HG03439 (cell line): ENCODE data around the gene MYL6.

Experiments
- ATAC-seq: cut with Tn5 transposase; IDR thresholded peaks from one replicate; pipeline ENCODE4 v1.9.1; 2021; ENCODE audit warnings: mild to moderate bottlenecking, moderate library complexity; ENCODE audit not compliant: unreplicated experiment

MYL6 gene

DNA sequence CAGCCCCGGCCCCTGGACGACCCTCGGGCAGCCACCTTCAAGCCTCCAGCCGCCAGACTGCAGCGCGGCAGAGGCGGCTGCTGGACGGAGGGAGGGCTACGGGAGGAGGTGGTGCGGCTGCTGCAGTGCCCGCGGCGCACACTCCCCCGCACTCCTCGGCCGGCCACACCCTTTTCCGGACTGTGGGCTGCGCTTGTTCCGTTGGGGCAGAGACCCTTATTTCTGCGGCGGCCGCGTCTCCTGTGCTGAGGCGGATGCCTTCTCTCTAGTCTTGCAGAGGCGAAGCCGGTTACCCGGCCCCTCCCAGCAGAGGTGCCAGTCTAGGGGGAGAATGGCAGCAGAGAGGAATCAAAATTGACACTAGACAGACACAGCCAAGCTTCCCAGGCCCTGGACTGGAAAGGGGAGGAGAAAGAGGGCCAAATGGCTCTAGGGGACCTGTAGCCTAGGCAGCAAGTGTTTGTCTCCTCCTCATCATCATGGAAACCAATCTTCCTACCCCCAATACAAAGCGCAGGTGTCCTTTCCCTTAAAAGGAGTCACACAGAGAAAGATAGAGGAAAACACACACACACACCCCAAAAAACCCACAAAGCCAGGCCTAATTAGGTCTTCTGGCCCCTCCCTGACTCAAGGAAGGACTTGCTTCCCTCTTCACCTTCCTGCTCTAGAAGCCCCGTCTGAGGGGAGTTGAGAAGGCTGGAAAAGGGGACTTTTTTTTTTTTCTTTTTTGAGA is 28.8 kb upstream of the MYL6 start:
- no peak for ATAC-seq

DNA sequence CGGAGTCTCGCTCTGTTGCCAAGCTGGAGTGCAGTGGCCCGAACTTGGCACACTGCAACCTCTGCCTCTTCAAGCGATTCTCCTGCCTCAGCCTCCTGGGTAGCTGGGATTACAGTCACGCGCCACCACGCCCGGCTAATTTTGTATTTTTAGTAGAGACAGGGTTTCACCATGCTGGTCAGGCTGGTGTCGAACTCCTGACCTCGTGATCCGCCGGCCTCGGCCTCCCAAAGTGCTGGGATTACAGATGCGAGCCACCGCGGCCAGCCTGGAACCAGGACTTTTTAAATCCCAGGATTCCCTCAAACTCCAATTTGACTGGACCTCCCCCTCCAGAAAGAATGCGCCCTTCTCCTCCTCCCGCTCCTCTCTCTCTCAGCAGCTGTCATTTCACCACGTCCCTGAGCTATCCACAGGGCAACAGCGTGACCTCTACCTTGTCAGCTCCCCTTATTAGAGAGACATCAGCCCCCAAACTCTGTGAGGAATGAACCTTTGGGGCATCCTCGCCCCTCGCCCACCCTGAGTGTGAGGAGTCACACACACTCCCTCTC is 28.1 kb upstream of the MYL6 start:
- ATAC-seq = no peak

- ATAC-seq = no peak
Observed at GRCh38 chr12:56130876-56131275, 27.3 kb upstream of the MYL6 start.

- no peak for ATAC-seq
Observed at GRCh38 chr12:56134897-56135296, 23.3 kb upstream of the MYL6 start.

DNA sequence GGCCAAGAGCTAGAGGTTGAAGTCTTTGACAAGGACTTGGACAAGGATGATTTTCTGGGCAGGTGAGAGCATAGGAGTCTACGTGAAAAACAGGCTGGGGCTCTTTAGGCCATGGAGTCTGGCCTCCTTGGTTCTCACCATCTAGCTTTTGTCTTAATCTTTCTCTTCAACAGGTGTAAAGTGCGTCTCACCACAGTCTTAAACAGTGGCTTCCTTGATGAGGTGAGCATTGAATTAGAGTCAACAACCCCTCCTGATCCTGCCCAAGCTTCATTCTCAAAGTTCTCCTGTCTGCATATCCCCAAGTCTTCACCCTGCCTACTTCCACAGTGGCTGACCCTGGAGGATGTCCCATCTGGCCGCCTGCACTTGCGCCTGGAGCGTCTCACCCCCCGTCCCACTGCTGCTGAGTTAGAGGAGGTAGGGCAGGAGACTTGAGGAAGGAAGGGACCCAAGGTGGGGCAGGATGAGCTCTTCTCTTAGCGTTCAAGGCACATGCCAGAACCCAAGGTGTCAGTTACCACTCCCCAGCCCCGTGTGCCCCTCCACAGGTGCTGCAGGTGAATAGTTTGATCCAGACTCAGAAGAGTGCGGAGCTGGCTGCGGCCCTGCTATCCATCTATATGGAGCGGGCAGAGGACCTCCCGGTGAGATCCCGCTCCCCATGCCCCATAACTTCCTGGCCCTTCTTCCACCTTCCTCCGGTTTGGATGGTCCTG is 20.1 kb upstream of the MYL6 start:
- no peak for ATAC-seq

DNA sequence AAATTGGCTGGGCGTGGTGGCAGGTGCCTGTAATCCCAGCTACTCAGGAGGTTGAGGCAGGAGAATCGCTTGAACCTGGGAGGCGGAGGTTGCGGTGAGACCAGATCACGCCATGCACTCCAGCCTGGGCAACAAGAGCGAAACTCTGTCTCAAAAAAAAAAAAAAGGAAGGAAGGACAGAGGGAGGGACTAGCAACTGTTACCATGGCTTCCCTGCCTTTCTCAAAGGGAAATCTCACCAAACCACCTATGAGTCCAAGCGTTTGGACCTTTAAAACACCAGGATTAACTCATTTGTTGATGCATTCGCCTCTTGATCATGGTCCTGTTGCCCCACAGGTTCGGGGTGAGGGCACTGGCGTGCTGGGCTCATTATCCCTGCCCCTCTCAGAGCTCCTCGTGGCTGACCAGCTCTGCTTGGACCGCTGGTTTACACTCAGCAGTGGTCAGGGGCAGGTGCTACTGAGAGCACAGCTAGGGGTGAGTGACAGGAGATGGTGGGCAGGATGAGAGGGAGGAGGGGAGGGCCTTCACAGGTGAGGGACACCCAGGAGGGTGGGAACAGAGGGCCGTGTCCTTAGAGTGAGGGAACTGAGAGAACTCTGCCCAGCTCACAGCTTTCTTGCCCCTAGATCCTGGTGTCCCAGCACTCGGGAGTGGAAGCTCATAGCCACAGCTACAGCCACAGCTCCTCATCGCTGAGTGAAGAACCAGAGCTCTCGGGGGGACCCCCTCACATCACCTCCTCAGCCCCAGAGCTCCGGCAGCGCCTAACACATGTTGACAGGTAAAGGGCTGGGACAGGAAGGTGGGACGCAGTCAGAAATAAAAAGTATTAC is 16.0 kb upstream of the MYL6 start:
- ATAC-seq = no peak

GRCh38 chr12:56143217-56143616 is 14.9 kb upstream of the MYL6 start:
- ATAC-seq = no peak

GRCh38 chr12:56143870-56144269 is 14.3 kb upstream of the MYL6 start:
- ATAC-seq = no peak

GRCh38 chr12:56145217-56145616 is 12.9 kb upstream of the MYL6 start:
- no peak for ATAC-seq

DNA sequence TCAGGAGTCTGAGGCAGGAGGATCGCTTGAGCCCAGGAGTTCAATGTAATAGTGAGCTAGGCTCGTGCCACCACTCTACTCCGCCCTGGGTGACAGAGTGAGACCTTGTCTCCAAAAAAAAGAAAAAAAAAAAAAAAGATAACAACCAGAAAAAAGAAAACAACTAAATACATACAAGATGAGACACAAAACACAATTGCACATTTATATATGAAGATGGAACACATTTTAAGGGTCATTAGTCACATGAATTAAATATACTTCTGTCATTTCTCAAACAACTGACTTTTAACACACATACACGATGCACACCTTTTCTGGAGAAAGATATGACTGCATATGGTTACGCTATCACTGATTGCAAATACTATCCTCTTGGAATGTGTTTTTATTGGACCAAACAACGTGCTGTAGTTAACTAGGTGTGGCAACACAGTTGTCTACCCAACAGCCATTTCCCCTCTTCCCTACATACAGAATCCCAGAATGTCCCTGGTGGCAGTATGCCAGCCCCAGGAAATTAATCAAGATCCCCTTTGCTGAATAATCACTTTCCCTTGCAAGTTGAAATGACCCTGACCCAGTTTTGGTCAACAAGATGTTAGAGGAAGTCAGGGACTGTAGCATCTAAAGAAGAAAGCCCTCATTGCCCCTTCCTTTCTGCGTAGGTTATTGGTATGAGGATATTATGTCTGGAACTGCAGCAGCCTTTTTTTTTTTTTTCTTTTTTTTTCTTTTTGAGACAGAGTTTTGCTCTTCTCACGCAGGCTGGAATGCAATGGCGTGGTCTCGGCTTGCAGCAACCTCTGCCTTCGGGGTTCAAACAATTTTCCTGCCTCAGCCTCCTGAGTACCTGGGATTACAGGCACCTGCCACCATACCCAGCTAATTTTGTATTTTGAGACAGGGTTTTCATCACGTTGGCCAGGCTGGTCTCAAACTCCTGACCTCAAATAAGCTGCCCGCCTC is 11.4 kb upstream of the MYL6 start:
- no peak for ATAC-seq

DNA sequence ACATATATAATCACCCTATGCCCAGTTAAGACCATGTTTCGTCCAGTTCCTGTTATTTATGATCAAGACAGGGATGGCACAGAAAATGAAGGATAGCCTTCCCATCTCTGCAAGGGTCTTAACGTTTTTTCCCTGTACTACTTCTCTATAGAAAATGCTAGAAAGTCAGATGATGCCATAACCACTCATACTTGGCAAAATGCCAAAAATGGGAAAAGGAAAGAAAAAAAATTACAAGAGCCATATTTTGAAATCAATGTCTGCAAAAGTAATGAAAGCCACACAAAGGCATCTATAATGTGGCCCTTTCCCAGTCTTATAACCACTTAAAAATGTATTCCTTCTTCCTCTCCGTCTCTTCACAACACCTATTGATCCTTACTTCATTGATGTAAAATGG is 7.6 kb upstream of the MYL6 start:
- ATAC-seq = no peak

- ATAC-seq = peak; percentile 51
Observed at GRCh38 chr12:56151672-56152131, 6.5 kb upstream of the MYL6 start.

GRCh38 chr12:56152132-56152755 is 5.9 kb upstream of the MYL6 start, which contains the start of gene MYL6B:
Gene MYL6B, plus strand, starts transcription at chr12:56152587. Its CDS starts 1,332 bp downstream, at chr12:56153919.
- peak; percentile 81 for ATAC-seq

- ATAC-seq = no peak
Observed at GRCh38 chr12:56152756-56153677, 5.1 kb upstream of the MYL6 start.

GRCh38 chr12:56153678-56154065 is 4.5 kb upstream of the MYL6 start:
- no peak for ATAC-seq

GRCh38 chr12:56154246-56154771 is 3.9 kb upstream of the MYL6 start:
- no peak for ATAC-seq

- no peak for ATAC-seq
Observed at GRCh38 chr12:56154818-56155217, 3.3 kb upstream of the MYL6 start.

DNA sequence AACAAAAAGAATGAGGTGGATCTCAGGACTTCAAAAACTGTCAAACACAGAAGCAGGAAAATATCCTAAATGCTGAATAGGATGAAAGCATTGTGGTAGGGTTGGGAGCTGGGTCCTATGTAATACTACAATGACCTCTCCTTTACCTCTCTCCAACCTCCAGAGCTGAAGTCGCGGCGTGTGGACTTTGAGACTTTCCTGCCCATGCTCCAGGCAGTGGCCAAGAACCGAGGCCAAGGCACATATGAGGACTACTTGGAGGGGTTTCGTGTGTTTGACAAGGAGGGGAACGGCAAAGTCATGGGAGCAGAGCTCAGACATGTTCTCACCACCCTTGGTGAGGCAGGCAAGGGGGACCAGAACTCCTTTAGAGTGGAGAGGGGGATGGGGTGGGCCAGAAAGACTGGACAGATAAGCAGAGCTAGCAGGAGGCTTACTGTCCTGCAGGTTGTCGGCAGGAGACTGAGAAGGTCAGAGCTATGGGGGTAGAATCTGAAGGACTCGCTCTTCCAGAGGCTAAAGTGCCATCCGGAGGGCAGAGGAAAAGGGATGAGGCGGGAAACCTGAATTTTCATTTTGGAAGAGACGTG is 2.8 kb upstream of the MYL6 start:
- ATAC-seq = no peak
